H1 (cell line): ENCODE measurements around the gene DNAH8.

ENCODE experiments used
- CTCF ChIP-seq, 3 experiments: IDR thresholded peaks; 1 replicate in 2 of 3; 2 replicates in 1 of 3; pipeline versions ENCODE4 v1.5.1 to v1.6.1; 2011; ENCODE audit warnings: low read length in 3 of 3, mild to moderate bottlenecking in 3 of 3, inconsistent platforms in 2 of 3, low read depth in 1 of 3, moderate library complexity in 1 of 3; ENCODE audit not compliant: insufficient read depth in 1 of 3; ENCODE audit errors: control extremely low read depth in 1 of 3
- POLR2AphosphoS5 ChIP-seq: IDR thresholded peaks from 2 replicates; pipeline ENCODE4 v1.6.1; 2011; ENCODE audit warnings: low read depth, low read length
- SP1 ChIP-seq: IDR thresholded peaks from 2 replicates; pipeline ENCODE4 v1.6.1; 2011; ENCODE audit warnings: low read depth, low read length
- TAF1 ChIP-seq: IDR thresholded peaks from 2 replicates; pipeline ENCODE4 v1.6.1; 2011; ENCODE audit warnings: mild to moderate bottlenecking, low read depth, low read length

DNA sequence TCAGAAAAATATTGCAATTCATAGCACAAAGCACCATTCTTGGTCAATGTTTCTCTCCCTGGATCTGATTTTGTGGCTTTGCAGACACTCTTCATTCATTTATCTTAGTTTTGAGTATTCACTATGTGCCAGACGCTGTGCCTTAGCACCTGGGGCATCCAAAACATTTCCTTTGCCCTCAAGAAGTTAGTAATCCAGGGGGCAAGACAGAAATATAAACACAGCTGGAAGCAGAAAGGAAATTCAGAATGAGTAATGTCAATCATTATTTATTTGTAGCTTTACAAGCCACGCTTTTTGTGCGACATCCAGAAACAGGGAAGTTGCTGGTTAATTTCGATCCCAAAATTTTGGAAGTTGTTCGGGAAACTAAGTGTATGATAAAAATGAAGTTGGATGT is 71.4 kb downstream of the DNAH8 start:
- TF ChIP-seq POLR2AphosphoS5 (no peak), CTCF (IDR thresholded peaks at IDR 0.05; ENCODE audit: control extremely low read depth in 1 of 3, insufficient read depth in 1 of 3, low read depth in 1 of 3, low read length in 3 of 3) (no peak), SP1 (no peak), TAF1 (no peak)
